NB4 (cell line): ENCODE measurements around the gene CADPS2.

Experiments used
- DNase-seq: peaks from one replicate; pipeline ENCODE4 v3.0.0; 2010; ENCODE audit warnings: low read depth
- H3K4me3 ChIP-seq: one replicate; pipeline ENCODE4 v1.5.1; 2011; ENCODE audit warnings: mild to moderate bottlenecking, low read depth, low read length, moderate library complexity
- CTCF ChIP-seq: IDR thresholded peaks from one replicate; pipeline ENCODE4 v1.5.1; 2012; ENCODE audit warnings: low read depth, low read length
- MAX ChIP-seq: IDR thresholded peaks from 2 replicates; pipeline ENCODE4 v1.6.1; 2011; ENCODE audit warnings: low read depth, low read length
- MYC ChIP-seq: IDR thresholded peaks from 2 replicates; pipeline ENCODE4 v1.6.1; 2011; ENCODE audit warnings: low read depth, low read length
- POLR2A ChIP-seq: IDR thresholded peaks from 2 replicates; pipeline ENCODE4 v1.6.1; 2011; ENCODE audit warnings: mild to moderate bottlenecking; ENCODE audit not compliant: insufficient read length; ENCODE audit errors: extremely low read depth

The CADPS2 gene

DNA sequence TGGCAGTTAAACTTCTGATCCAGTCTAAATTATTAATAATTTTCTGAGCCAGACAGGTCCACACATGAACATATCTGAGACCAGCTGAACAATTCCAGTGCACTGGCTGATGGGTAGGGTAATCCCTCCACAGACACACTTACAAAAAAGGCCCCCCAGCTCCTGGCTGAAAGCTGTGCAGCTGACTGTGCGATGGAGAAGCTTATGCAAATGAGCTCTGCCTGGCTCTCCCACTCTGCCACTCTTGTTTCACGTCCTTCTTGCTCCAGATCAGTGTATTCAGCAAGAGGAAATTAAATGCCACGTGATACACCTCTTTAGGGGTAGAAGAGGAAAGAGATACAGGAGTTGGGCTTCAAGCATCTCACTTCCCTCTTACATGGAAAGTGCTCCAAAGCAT is 505.3 kb downstream of the CADPS2 start:
- TF ChIP-seq POLR2A (no peak), MAX (no peak), CTCF (no peak), MYC (no peak)
- H3K4me3 ChIP-seq = no peak overlapping the region
- no peak for DNase-seq

DNA sequence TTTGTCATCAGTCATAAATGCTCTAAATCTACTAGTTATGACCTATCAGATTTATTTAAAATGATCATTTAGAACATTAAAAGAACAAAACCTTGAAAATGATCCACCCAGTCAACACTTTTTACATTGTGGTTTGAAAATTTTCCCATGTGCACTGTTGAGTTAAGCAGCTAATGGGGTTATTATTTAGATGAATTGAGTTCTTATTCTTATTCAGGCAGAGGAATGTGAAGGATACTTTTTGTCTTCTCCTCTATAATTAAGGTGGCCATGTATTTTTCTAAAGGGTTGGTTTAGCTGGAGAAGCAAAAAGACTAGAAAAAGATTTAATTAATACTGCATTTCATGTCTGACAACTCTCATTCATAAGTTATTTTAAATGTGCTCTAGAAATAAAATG is 506.8 kb downstream of the CADPS2 start:
- TF ChIP-seq CTCF (no peak), MAX (no peak), MYC (no peak), POLR2A (no peak)
- H3K4me3 ChIP-seq = no peak overlapping the region
- no peak for DNase-seq

- no peak for DNase-seq
- H3K4me3 ChIP-seq = no peak overlapping the region
- TF ChIP-seq MYC (no peak), POLR2A (no peak), MAX (no peak), CTCF (no peak)
These were observed 516.5 kb downstream of the CADPS2 start for GRCh38 chr7:122369756-122370155.

DNA sequence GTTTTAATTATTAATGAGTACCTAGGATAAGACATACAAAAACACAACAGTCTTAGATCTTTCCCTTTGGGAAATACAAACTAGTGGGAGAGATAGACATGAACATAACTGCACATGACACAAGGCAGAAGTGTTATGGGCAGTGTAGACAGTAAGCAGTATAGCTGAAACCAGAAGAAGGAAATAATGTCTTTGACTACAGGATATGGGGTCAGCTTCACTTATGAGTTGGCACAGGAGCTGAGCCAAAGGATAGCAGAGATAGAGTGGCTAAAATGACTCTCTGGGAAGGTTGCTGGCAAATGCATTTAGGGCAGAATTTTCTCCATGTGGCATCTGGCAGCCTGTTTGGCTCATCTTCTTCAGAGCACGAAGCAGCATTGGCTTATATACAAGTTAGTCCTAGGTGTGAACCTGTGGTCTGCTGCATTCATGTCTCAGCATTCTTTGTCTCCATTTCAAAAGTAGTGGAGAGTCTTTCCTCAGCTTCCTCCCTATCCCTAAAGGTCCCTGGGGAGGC is 521.4 kb downstream of the CADPS2 start:
- no peak for DNase-seq
- TF ChIP-seq MYC (no peak), POLR2A (no peak), MAX (no peak), CTCF (no peak)
- H3K4me3 ChIP-seq = no peak overlapping the region

DNA sequence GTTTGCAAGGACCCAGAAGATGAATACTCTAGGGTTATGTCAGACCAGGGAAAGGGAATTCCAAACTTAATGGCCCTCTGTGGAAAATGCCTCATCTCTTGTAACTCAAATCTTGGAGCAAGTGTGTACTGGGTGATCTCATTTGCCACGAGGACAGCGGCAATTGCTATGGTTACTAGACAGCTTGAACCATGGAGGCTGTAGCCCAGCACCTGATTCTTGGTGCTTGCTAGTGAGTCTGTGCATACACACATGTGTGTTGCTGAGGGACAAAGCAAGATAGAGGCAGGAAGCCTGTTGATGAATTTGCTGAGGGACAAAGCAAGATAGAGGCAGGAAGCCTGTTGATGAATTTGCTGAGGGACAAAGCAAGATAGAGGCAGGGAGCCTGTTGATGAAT is 523.1 kb downstream of the CADPS2 start:
- no peak overlapping the region for H3K4me3 ChIP-seq
- no peak for DNase-seq
- TF ChIP-seq CTCF (no peak), POLR2A (no peak), MYC (no peak), MAX (no peak)

GRCh38 chr7:122362473-122362872 is 523.8 kb downstream of the CADPS2 start:
- TF ChIP-seq MAX = no peak
- DNase-seq = no peak
- no peak overlapping the region for H3K4me3 ChIP-seq
